Right lobe of liver (tissue), 6 donors: Measurements from ENCODE around the gene PITPNM2. TPM values are rescaled to one million over a fixed set of nuclear protein-coding genes. Genes with fewer than 3 reads are reported as not detected.
A peak's percentile ranks its signal among the peaks of the same experiment; 100 is the strongest.

Experiments
- ATAC-seq, 4 donors: fragments of 200-7000 bp; cut with Tn5 transposase; one replicate each; pipeline ENCODE4 v1.9.1; 2020; ENCODE audit warnings: mild to moderate bottlenecking in 4 of 4, moderate library complexity in 4 of 4
- DNase-seq, 3 donors: peaks; one replicate each; pipeline ENCODE4 v3.0.0-alpha.2; 2020
- H3K27ac ChIP-seq, 3 donors: fragments of 200-600 bp; one replicate each; pipeline ENCODE4 v1.8.0; 2022
- H3K27me3 ChIP-seq, 2 donors: fragments of 200-600 bp; one replicate each; pipeline ENCODE4 v1.8.0; 2022
- H3K36me3 ChIP-seq, 4 donors: fragments of 200-600 bp; sonication (generic) in 1 of 4; one replicate each; pipeline versions ENCODE4 v1.5.1 to v1.8.0; 2017 to 2022; ENCODE audit warnings: control low read depth in 1 of 4
- H3K4me1 ChIP-seq, 4 donors: fragments of 200-600 bp; sonication (generic) in 1 of 4; one replicate each; pipeline versions ENCODE4 v1.5.1 to v1.8.0; 2017 to 2022; ENCODE audit warnings: control low read depth in 1 of 4
- H3K4me3 ChIP-seq, 3 donors: fragments of 200-600 bp; one replicate each; pipeline ENCODE4 v1.8.0; 2022
- H3K9me3 ChIP-seq, 4 donors: fragments of 200-600 bp; sonication (generic) in 1 of 4; one replicate each; pipeline versions ENCODE4 v1.5.1 to v1.8.0; 2017 to 2022; ENCODE audit warnings: control low read depth in 1 of 4
- CTCF ChIP-seq, 4 donors: fragments of 200-600 bp in 3 of 4; fragments of 450-650 bp in 1 of 4; IDR thresholded peaks; one replicate each; pipeline versions ENCODE4 v1.5.1 to v1.8.0; 2016 to 2022; ENCODE audit warnings: antibody characterized with exemption in 4 of 4, mild to moderate bottlenecking in 2 of 4
- POLR2A ChIP-seq: fragments of 450-650 bp; IDR thresholded peaks from one replicate; pipeline ENCODE4 v1.6.1; 2017; ENCODE audit warnings: antibody characterized with exemption, mild to moderate bottlenecking
- WGBS: methylation state at CpG from one replicate; pipeline ENCODE4 v1.1.6; 2018; ENCODE audit warnings: low coverage, low lambda C conversion rate; ENCODE audit not compliant: insufficient coverage; ENCODE audit errors: missing lambda C conversion rate; 5-methylcytosine and 5-hydroxymethylcytosine counted together
- intact Hi-C, 2 donors: fragments of 100-400 bp; cut with DNase I; formaldehyde crosslinking; loops; one replicate each; pipeline versions ENCODE4 v1.11.2 to v1.14.1; 2022
- total RNA-seq, 6 experiments: library from RNA; depleted of rRNA in 2 of 6; stranded (reverse); fragments of >200 nt in 2 of 6; fragmentation: NEBNext Ultra II Directional in 3 of 6; extraction: Animal tissue kit (Norgen Biotek cat#: 25700) in 3 of 6; gene quantifications; one replicate each; pipeline versions ENCODE4 v1.1.0 to v1.2.4, GENCODE V29; 2016 to 2023
- donor health status: DM: no; HTN: yes; CAD: no.
- donor health status: DM: no; HTN: no; CAD: no.
- donor health status: DM: no; HTN: no; CAD: no.
- donor health status: DM: no; HTN: yes; CAD: no.
- donor health status: DM: no; HTN: yes; CAD: no.

PITPNM2 gene
- total RNA-seq, 6 experiments from 2014 or later = 5.8 to 24.7 (median 14.2) TPM

- 92% methylated on average over 2 of the region's 3 CpGs for whole genome bisulfite sequencing
- TF ChIP-seq CTCF (IDR thresholded peaks at IDR 0.05) = no peak
- TF ChIP-seq POLR2A = no peak
- ATAC-seq (no peak), DNase-seq (no peak)
- Histone ChIP-seq H3K4me1 (peaks cover 0 to 19% (median 8%) of the 10 kb centered on the region in 4 donors), H3K9me3 (no peaks in the 10 kb centered on the region), H3K27me3 (no peaks in the 10 kb centered on the region), H3K27ac (no peak overlapping the region), H3K4me3 (no peak overlapping the region), H3K36me3 (no peaks in the 10 kb centered on the region)
- intact Hi-C loops = no loop called here
Observed at GRCh38 chr12:123122626-123123025, 28.3 kb downstream of the PITPNM2 start.

- no peaks in the 10 kb centered on the region for H3K27me3 ChIP-seq
- intact Hi-C loops = no loop called here
- H3K27ac ChIP-seq = peak overlapping the region in 2 of 3 donors; percentile 3 to 57
- peaks cover 0 to 25% (median 9%) of the 10 kb centered on the region in 4 donors for H3K4me1 ChIP-seq
- H3K9me3 ChIP-seq = no peaks in the 10 kb centered on the region
- no peaks in the 10 kb centered on the region for H3K36me3 ChIP-seq
- TF ChIP-seq CTCF (IDR thresholded peaks at IDR 0.05) (no peak), POLR2A (no peak)
- peak; percentile 61 to 78 (median 75) for ATAC-seq
- H3K4me3 ChIP-seq = no peak overlapping the region
- no peak for DNase-seq
- 67% methylated on average over 6 of the region's 6 CpGs for WGBS
Observed at GRCh38 chr12:123121670-123122069, 29.2 kb downstream of the PITPNM2 start.

GRCh38 chr12:123120452-123121166 lies 30.3 kb downstream of the PITPNM2 start:
- peak overlapping the region in 2 of 3 donors; percentile 3 to 57 for H3K27ac ChIP-seq
- peaks cover 0 to 36% (median 13%) of the 10 kb centered on the region in 4 donors for H3K4me1 ChIP-seq
- WGBS = 42% methylated on average over 2 of the region's 3 CpGs
- no peaks in the 10 kb centered on the region for H3K9me3 ChIP-seq
- H3K4me3 ChIP-seq = no peak overlapping the region
- DNase-seq = no peak
- intact Hi-C loops = no loop called here
- peak in 3 of 4 donors; percentile 17 to 27 (median 27) for ATAC-seq
- no peaks in the 10 kb centered on the region for H3K36me3 ChIP-seq
- no peaks in the 10 kb centered on the region for H3K27me3 ChIP-seq
- no peak for TF ChIP-seq CTCF (IDR thresholded peaks at IDR 0.05)
- no peak for TF ChIP-seq POLR2A

- Histone ChIP-seq H3K4me3 (no peak overlapping the region), H3K27me3 (no peaks in the 10 kb centered on the region), H3K27ac (no peak overlapping the region), H3K36me3 (no peaks in the 10 kb centered on the region), H3K4me1 (peaks cover 0 to 42% (median 15%) of the 10 kb centered on the region in 4 donors), H3K9me3 (no peaks in the 10 kb centered on the region)
- DNase-seq = no peak
- WGBS = 89% methylated on average over 5 of the region's 7 CpGs
- ATAC-seq = no peak
- intact Hi-C loops = no loop called here
- no peak for TF ChIP-seq POLR2A
- no peak for TF ChIP-seq CTCF (IDR thresholded peaks at IDR 0.05)
Observed at GRCh38 chr12:123119808-123120207, 31.1 kb downstream of the PITPNM2 start.
